DLD1 (cell line): ENCODE results near the gene POU2F1.
"Not testable (repeated sequence)": the region's sequence is repeated elsewhere in the genome, so short reads cannot be mapped to it uniquely, and the experiment has no call there.

Experiments
- in situ Hi-C: cut with HindIII; loops from 2 replicates; pipeline ENCODE4 v1.10.0; 2017; ENCODE audit warnings: low sequenced_read_pairs

POU2F1 gene

GRCh38 chr1:167229719-167230385, 9.2 kb downstream of the POU2F1 start:
- in situ Hi-C loops = no loop called here

GRCh38 chr1:167230437-167230836, 9.8 kb downstream of the POU2F1 start:
- in situ Hi-C loops = no loop called here

GRCh38 chr1:167231873-167232450, 11.3 kb downstream of the POU2F1 start:
- in situ Hi-C loops = no loop called here

GRCh38 chr1:167232801-167233200, 12.1 kb downstream of the POU2F1 start:
- in situ Hi-C loops = no loop called here

- in situ Hi-C loops = no loop called here
Measured at GRCh38 chr1:167233373-167233772, 12.7 kb downstream of the POU2F1 start.

- in situ Hi-C loops = no loop called here
Measured at GRCh38 chr1:167237000-167237399, 16.3 kb downstream of the POU2F1 start.

- in situ Hi-C loops = no loop called here
Measured at GRCh38 chr1:167238713-167239112, 18.0 kb downstream of the POU2F1 start.

DNA sequence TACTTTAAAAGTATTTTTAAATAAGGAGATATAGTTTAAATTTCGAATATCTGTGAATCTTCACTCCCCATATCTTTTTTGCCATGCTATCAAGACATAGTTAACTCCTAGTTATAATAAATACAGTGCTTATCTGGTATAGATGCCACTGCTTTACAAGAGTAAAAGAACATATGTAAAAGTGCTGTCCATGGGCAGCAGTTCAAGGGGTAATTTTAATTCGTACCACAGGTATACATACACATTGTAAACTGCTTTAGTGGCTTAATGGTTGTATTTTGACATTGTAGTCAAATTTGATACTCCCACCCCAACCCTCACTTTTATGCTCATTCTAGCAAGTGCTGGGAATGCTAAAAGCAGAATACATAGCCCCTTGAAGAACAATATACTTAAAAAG, 18.6 kb downstream of the POU2F1 start:
- in situ Hi-C loops = no loop called here

DNA sequence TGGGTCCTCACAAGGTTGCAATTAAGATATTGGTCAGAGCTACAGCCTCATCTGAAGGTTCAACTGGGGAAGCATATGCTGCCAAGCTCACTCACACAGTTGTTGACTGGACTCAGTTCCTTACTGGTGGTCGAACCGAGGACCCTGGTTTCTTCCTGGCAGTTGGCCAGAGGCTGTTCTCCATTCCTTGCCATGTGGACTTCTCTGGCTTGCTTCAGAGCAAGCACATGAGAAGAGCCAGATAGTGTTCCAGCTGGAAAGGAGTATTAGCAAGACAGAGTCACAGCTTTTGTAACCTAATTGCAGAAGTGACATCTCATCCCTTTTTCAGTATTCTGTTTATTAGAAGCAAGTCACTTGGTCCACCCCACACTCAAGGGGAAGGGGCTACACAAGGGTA, 23.6 kb downstream of the POU2F1 start:
- in situ Hi-C loops = no loop called here

GRCh38 chr1:167245168-167245567, 24.5 kb downstream of the POU2F1 start:
- in situ Hi-C loops = not testable (repeated sequence)

DNA sequence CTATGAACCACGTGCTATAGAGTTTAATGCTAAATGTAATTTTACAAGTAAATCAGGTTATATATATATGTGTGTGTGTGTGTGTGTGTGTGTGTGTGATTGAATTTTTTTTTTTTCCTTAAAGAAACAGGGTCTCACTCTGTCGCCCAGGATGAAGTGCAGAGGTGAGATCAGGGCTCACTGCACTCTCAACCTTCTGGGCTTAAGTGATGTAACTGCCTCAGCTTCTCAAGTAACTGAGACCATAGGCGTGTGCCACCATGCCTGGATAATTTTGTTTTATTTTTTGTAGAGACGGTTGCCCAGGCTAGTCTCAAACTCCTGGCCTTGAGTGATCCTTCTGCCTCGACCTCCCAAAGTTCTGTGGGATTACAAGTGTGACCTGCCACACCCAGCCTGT, 26.3 kb downstream of the POU2F1 start:
- in situ Hi-C loops = no loop called here

- in situ Hi-C loops = no loop called here
Measured at GRCh38 chr1:167247754-167248153, 27.1 kb downstream of the POU2F1 start.

DNA sequence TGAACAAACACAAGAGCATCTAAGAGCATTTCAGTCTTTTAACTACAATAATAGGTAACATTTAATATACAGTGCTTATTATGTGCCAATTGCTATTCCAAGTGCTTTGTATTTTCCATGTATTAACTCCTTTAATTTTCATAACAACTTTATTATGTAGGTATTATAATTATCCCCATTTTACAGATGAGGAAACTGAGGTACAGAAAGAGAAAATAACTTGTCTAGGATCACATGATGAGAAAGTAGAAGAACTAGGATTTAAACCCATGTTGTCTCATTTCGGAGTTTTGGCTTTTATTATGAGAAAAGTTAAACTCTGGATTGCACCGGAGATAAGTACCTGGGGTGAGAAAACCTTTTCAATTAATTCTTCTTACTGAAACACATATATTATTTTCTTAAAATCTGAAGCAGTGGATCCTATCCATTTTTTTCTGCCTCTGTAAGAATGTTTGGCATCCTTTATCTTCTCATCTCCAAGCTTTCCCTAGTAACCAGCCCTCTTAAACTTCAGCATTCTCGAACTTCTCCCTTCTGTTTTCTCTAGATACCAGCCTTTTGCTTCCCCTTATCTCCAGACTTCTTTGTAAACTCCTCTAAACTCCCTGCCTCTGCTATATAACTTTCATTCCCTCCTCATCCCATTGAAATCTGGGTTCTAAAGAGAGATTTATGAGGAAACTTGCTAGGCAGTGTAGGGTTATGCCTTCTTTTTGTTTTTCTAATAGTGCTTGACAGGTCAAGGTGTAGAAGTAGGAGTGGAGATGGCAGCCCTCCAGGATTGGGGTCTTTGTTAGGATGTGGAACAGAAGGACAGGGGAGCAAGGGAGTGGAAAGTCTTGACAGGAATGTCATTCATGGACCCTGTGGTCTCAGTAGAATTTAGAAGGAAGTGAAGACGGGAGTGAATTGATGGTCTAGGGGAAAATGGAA, 28.3 kb downstream of the POU2F1 start:
- in situ Hi-C loops = no loop called here

DNA sequence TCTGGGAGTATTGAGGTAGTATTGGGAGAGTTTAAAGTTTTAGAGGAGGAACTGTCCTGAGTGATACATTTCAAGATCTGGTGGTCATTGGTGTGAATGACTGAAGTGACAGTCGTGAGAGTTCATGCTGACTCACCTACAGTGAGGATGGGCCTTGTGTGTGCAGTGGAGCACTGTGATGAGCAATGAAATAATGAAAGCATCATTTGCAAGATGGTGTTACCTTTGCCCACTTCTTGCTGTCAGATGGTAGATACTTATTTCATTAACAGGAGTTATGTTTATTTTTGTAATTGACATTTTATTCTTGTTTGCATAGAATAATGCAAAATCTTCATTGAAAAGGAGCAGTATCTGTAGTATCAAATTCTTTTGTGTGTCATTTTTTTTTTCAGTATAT, 29.0 kb downstream of the POU2F1 start:
- in situ Hi-C loops = no loop called here

GRCh38 chr1:167250482-167250881, 29.8 kb downstream of the POU2F1 start:
- in situ Hi-C loops = no loop called here

- in situ Hi-C loops = no loop called here
Measured at GRCh38 chr1:167251472-167251871, 30.8 kb downstream of the POU2F1 start.

- in situ Hi-C loops = no loop called here
Measured at GRCh38 chr1:167252986-167253385, 32.3 kb downstream of the POU2F1 start.

DNA sequence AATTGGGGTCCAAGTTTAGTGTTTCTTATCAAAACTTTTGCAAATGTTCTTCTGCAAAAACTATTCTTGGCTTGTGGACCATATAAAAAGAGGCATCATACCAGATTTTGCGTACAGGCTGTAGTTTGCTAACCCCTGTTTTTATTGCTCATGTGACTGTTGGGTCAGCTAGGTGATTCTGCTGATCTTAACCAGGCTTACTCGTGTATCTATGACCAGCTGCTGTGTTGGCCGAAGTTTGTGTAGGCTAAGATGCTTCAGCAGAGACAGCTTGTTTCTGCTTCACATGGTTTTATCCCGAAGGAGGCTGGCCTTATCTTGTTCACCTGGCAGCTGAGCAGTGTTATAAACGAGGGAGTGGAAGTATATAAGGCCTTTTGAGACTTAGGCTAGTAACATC, 38.2 kb downstream of the POU2F1 start:
- in situ Hi-C loops = no loop called here

DNA sequence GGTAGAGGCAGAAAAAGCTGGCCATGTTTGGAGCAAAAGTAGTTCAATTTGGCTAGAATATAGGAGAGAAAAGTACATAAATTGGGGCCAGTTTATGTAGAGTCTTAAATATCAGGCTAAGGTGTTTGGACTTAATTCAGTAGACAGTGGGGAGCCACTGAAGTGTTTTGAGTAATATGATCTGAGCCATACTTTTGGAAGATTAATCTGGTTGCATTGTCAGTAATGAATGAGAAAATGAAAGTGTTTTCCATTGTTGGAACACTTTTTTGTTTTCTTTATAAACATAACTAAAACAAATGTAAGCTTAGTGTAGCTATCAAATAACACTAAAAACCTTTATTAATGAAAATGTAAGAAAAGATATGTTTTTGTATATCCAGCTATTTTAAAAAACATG, 42.1 kb downstream of the POU2F1 start:
- in situ Hi-C loops = no loop called here

DNA sequence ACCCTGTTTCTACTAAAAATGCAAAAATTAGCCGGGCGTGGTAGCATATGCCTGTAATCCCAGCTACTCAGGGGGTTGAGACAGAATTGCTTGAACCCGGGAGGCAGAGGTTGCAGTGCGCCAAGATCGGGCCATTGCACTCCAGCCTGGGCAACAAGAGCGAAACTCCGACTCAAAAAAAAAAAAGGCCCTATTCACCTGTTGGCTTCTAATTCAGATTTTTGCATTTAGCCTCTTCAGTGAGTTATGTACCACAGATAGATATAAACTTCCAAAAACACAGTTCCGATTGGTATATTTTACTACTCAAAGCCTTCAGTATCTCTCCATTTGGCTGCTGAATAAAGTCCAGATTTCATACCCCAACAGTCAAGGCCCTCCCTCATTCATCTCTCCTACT, 42.7 kb downstream of the POU2F1 start:
- in situ Hi-C loops = no loop called here

GRCh38 chr1:167263819-167264464, 43.3 kb downstream of the POU2F1 start:
- in situ Hi-C loops = no loop called here
